Left lung (tissue), 10 donors: ENCODE data around the gene MRTFB. TPM values are rescaled to one million over a fixed set of nuclear protein-coding genes. Genes with fewer than 3 reads are reported as not detected.
A peak's percentile ranks its signal among the peaks of the same experiment; 100 is the strongest.
"Not testable (repeated sequence)": the region's sequence is repeated elsewhere in the genome, so short reads cannot be mapped to it uniquely, and the experiment has no call there.

ENCODE experiments used
- ATAC-seq: fragments of 200-7000 bp; cut with Tn5 transposase; one replicate; pipeline ENCODE4 v1.9.1; 2020; ENCODE audit warnings: moderate library complexity
- DNase-seq, 4 donors: peaks; one replicate each; pipeline ENCODE4 v3.0.0-alpha.2; 2013 to 2020
- H3K27ac ChIP-seq, 2 donors: fragments of 200-600 bp; sonication (generic) in 1 of 2; one replicate each; pipeline versions ENCODE4 v1.5.0 to v1.8.0; 2020 to 2021
- H3K27me3 ChIP-seq, 2 donors: fragments of 200-600 bp; sonication (generic) in 1 of 2; one replicate each; pipeline versions ENCODE4 v1.5.0 to v1.8.0; 2020 to 2021
- H3K36me3 ChIP-seq, 2 donors: fragments of 200-600 bp; sonication (generic) in 1 of 2; one replicate each; pipeline versions ENCODE4 v1.5.0 to v1.8.0; 2020 to 2021
- H3K4me1 ChIP-seq, 2 donors: fragments of 200-600 bp; one replicate each; pipeline ENCODE4 v1.8.0; 2021
- H3K4me3 ChIP-seq, 2 donors: fragments of 200-600 bp; sonication (generic) in 1 of 2; one replicate each; pipeline versions ENCODE4 v1.5.0 to v1.8.0; 2020 to 2021; ENCODE audit warnings: mild to moderate bottlenecking in 1 of 2
- H3K9me3 ChIP-seq, 2 donors: fragments of 200-600 bp; sonication (generic) in 1 of 2; one replicate each; pipeline versions ENCODE4 v1.5.0 to v1.8.0; 2020 to 2021
- intact Hi-C, 2 donors: fragments of 100-400 bp; cut with DNase I; formaldehyde crosslinking; loops; one replicate each; pipeline versions ENCODE4 v1.11.2 to v1.14.2; 2022
- polyA plus RNA-seq, 6 donors: library from polyadenylated mRNA; unstranded; fragments of 120-200 nt; gene quantifications; one replicate each; pipeline ENCODE4 v1.2.1, GENCODE V29; 2013; ENCODE audit not compliant: insufficient read length in 6 of 6
- total RNA-seq, 2 donors: library from RNA; stranded (reverse); fragmentation: NEBNext Ultra II Directional; extraction: Animal tissue kit (Norgen Biotek cat#: 25700); gene quantifications; one replicate each; pipeline ENCODE4 v1.2.1, GENCODE V29; 2021
- TF ChIP-seq, protein P1 (sequence below), 2 donors: fragments of 200-600 bp; sonication (generic) in 1 of 2; IDR thresholded peaks; one replicate each; pipeline versions ENCODE4 v1.5.0 to v1.8.0; 2021; ENCODE audit warnings: antibody characterized with exemption in 2 of 2
- donor health status: DM: no; HTN: yes; CAD: no.
- donor health status: DM: no; HTN: no; CAD: no.

MRTFB gene
- total and polyA plus RNA-seq, 8 donors = 34.4 to 48.9 (median 36.7) TPM

GRCh38 chr16:14181371-14182050, 110.4 kb downstream of the MRTFB start:
- intact Hi-C loops = loop anchor here in 1 of 2 donors (10.0 kb wide), 1 partner anchor 257 kb away; the partner anchor contains the start of gene ERCC4
- Histone ChIP-seq H3K9me3 (no peaks in the 10 kb centered on the region), H3K27me3 (no peaks in the 10 kb centered on the region), H3K4me1 (peaks cover 3 to 38% of the 10 kb centered on the region in 2 donors), H3K4me3 (no peak overlapping the region), H3K36me3 (no peaks in the 10 kb centered on the region), H3K27ac (no peak overlapping the region)
- DNase-seq (peak in 1 of 4 donors; percentile 6), ATAC-seq (peak; percentile 59)
- TF ChIP-seq, protein P1, sequence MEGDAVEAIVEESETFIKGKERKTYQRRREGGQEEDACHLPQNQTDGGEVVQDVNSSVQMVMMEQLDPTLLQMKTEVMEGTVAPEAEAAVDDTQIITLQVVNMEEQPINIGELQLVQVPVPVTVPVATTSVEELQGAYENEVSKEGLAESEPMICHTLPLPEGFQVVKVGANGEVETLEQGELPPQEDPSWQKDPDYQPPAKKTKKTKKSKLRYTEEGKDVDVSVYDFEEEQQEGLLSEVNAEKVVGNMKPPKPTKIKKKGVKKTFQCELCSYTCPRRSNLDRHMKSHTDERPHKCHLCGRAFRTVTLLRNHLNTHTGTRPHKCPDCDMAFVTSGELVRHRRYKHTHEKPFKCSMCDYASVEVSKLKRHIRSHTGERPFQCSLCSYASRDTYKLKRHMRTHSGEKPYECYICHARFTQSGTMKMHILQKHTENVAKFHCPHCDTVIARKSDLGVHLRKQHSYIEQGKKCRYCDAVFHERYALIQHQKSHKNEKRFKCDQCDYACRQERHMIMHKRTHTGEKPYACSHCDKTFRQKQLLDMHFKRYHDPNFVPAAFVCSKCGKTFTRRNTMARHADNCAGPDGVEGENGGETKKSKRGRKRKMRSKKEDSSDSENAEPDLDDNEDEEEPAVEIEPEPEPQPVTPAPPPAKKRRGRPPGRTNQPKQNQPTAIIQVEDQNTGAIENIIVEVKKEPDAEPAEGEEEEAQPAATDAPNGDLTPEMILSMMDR (IDR thresholded peaks at IDR 0.05) = no peak

DNA sequence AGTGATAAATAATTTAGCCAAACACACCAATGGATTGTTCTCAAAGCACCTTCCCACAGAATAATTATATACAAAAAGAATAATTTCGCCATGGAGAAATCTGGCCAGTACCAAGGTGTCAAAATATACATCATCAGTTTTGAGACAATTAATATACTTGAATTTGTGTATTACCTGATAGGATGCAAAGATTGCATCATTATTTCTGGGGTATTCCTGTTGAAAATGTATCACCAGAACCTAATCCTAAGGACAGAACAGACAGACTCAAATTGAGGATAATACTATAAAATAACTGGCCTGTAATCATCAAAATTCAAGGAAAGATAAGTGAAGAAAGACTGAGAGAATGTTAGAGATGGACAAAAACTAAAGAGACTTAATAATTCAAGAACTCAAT, 111.9 kb downstream of the MRTFB start:
- TF ChIP-seq, protein P1 (IDR thresholded peaks at IDR 0.05) = no peak
- intact Hi-C loops = loop anchor here in 1 of 2 donors (10.0 kb wide), 1 partner anchor 258 kb away; the partner anchor contains the start of gene ERCC4
- no peak for ATAC-seq

DNA sequence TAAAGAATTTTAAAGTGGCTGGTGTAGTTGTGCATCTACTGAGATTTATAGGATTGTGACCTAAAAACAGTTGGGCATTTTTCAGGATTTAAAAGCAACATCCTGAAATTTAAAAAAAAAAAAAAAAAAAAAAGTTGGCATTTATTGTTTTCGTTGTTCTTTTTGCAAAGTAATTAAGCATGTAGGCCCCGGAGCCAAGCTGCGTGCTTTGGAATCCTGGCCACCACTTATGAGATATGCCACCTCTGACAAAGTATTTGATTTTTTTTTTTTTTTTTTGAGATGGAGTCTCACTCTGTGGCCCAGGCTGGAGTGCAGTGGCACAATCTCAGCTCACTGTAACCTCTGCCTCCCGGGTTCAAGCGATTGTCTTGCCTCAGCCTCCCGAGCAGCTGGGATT, 112.8 kb downstream of the MRTFB start:
- H3K27ac ChIP-seq, H3K27me3 ChIP-seq, H3K9me3 ChIP-seq, H3K36me3 ChIP-seq, DNase-seq, H3K4me3 ChIP-seq, ATAC-seq: not testable (repeated sequence)
- intact Hi-C loops = loop anchor here in 1 of 2 donors (10.0 kb wide), 1 partner anchor 259 kb away; the partner anchor contains the start of gene ERCC4
- peaks cover 3 to 38% of the 10 kb centered on the region in 2 donors for H3K4me1 ChIP-seq

More for the DNA sequence above, 111.9 kb downstream of the MRTFB start:
- Histone ChIP-seq H3K9me3 (no peaks in the 10 kb centered on the region), H3K4me3 (no peak overlapping the region), H3K36me3 (no peaks in the 10 kb centered on the region), H3K27ac (no peak overlapping the region), H3K27me3 (no peaks in the 10 kb centered on the region), H3K4me1 (peaks cover 3 to 38% of the 10 kb centered on the region in 2 donors)
- no peak for DNase-seq

GRCh38 chr16:14186007-14186794, 115.1 kb downstream of the MRTFB start:
- Histone ChIP-seq H3K27me3 (no peaks in the 10 kb centered on the region), H3K4me1 (peaks cover 3 to 25% of the 10 kb centered on the region in 2 donors), H3K36me3 (no peaks in the 10 kb centered on the region), H3K27ac (peak overlapping the region; percentile 58 to 64), H3K9me3 (no peaks in the 10 kb centered on the region), H3K4me3 (peak overlapping the region; percentile 10 to 28)
- ATAC-seq (peak; percentile 60), DNase-seq (peak in 3 of 4 donors; percentile 31 to 44 (median 38))
- TF ChIP-seq, protein P1 (IDR thresholded peaks at IDR 0.05) = peak; percentile 28 to 38
- intact Hi-C loops = loop anchor here in 1 of 2 donors (10.0 kb wide), 1 partner anchor 261 kb away; the partner anchor contains the start of gene ERCC4

DNA sequence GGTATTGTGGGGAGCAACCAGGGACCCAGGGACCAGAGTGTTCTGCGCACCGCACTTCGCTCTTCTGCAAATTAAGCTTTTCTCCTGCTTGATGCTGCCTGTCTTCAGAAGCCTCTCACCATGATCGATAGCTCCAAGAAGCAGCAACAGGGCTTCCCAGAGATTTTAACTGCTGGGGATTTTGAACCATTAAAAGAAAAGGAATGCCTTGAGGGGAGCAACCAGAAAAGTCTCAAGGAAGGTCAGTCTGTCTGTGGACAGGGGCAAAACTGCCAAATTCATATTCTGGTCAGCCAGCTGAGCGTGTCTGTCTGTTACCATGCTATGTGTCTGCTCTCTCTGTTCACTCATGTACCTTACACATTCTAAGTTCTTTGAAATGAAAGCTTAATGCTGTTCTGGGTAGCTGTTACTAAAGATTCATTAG, 115.7 kb downstream of the MRTFB start:
- TF ChIP-seq, protein P1 (IDR thresholded peaks at IDR 0.05) = no peak
- intact Hi-C loops = loop anchor here in 1 of 2 donors (10.0 kb wide), 1 partner anchor 262 kb away; the partner anchor contains the start of gene ERCC4
- H3K27me3 ChIP-seq = no peaks in the 10 kb centered on the region
- peak overlapping the region; percentile 58 to 64 for H3K27ac ChIP-seq
- peak overlapping the region; percentile 10 to 28 for H3K4me3 ChIP-seq
- peak; percentile 22 for ATAC-seq
- no peaks in the 10 kb centered on the region for H3K36me3 ChIP-seq
- no peak for DNase-seq
- H3K9me3 ChIP-seq = no peaks in the 10 kb centered on the region
- peaks cover 0 to 19% of the 10 kb centered on the region in 2 donors for H3K4me1 ChIP-seq
